ENCODE data around the gene ZNRF3.

DNA sequence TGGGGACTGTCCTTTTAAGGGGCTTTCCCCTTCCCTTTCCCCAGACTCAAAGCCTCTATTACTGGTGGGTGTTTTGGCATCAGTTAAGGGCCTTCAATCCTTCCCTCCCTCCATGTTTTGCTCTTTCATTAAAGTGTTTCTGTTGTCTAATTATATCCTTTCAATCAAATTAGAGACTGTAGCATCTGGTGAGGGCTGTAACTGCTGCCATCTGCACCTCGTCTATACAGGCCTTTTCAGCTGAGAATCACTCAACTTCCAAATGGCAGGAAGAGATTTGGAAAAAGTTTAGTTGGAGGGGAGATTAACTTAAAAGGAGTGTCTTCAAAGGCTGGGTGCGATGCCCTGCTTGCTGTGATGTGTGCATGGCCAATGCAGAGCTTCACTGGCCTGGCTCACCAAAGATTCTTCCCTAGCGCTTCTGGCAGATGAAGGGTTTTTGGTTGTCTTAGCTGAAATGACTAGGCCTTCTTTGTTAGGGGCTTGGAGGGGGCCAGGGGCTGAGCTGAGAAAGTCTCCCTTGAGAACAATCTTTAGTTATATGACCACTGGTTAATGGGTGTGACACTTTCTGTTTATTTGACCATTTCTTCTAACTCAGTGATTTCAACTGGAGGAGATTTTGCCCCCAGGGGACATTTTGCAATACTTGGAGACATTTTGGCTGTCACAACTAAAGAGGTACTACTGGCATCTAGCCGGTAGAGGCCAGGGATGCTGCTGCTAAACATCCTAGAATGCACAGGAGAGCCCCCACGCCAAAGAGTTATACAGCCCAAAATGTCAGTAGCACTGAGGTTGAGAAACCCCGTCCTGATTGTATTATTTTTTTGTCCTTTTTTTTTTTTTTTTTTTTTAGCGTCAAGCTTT lies 197.0 kb downstream of the ZNRF3 start:
- TF ChIP-seq POLR2A (IDR thresholded peaks at IDR 0.05) (no peak), CTCF (IDR thresholded peaks at IDR 0.05) (no peak)
